ENCODE results near the gene SLCO2B1.

- TF ChIP-seq POLR2AphosphoS5 (IDR thresholded peaks at IDR 0.05): no peak
- no peak for TF ChIP-seq POLR2A (IDR thresholded peaks at IDR 0.05)
These were observed 37.8 kb downstream of the SLCO2B1 start for GRCh38 chr11:75188671-75189070.

All from gastroesophageal sphincter (tissue), 2 donors.